HG03039 (cell line): ENCODE data around the gene SUCLG1.
A peak's percentile ranks its signal among the peaks of the same experiment; 100 is the strongest.

Experiments used
- ATAC-seq: cut with Tn5 transposase; IDR thresholded peaks from one replicate; pipeline ENCODE4 v1.9.1; 2021; ENCODE audit warnings: mild to moderate bottlenecking, moderate library complexity; ENCODE audit not compliant: unreplicated experiment

The SUCLG1 gene

GRCh38 chr2:84467389-84467788 lies 8.3 kb upstream of the SUCLG1 start:
- no peak for ATAC-seq

- ATAC-seq, result no peak
Measured at GRCh38 chr2:84461310-84461709, 2.2 kb upstream of the SUCLG1 start.

GRCh38 chr2:84460670-84461069 lies 1.6 kb upstream of the SUCLG1 start:
- ATAC-seq, result no peak

- ATAC-seq, result no peak
Measured at GRCh38 chr2:84459944-84460429, 907 bp upstream of the SUCLG1 start.

- peak; percentile 21 for ATAC-seq
Measured at GRCh38 chr2:84458551-84459017, 496 bp downstream of the SUCLG1 start.

GRCh38 chr2:84457686-84458085 lies 1.4 kb downstream of the SUCLG1 start:
- ATAC-seq, result no peak

GRCh38 chr2:84456156-84456555 lies 2.9 kb downstream of the SUCLG1 start:
- ATAC-seq, result no peak

GRCh38 chr2:84454581-84454980 lies 4.5 kb downstream of the SUCLG1 start:
- no peak for ATAC-seq

GRCh38 chr2:84452624-84453023 lies 6.5 kb downstream of the SUCLG1 start:
- no peak for ATAC-seq

- ATAC-seq, result no peak
Measured at GRCh38 chr2:84451579-84451978, 7.5 kb downstream of the SUCLG1 start.

- ATAC-seq, result no peak
Measured at GRCh38 chr2:84450288-84451227, 8.5 kb downstream of the SUCLG1 start.

- ATAC-seq, result no peak
Measured at GRCh38 chr2:84449711-84450110, 9.4 kb downstream of the SUCLG1 start.

- no peak for ATAC-seq
Measured at GRCh38 chr2:84449055-84449454, 10.0 kb downstream of the SUCLG1 start.

GRCh38 chr2:84443477-84443876 lies 15.6 kb downstream of the SUCLG1 start:
- ATAC-seq, result no peak

GRCh38 chr2:84442888-84443287 lies 16.2 kb downstream of the SUCLG1 start:
- no peak for ATAC-seq

GRCh38 chr2:84441505-84441904 lies 17.6 kb downstream of the SUCLG1 start:
- ATAC-seq, result no peak

GRCh38 chr2:84441036-84441435 lies 18.0 kb downstream of the SUCLG1 start:
- no peak for ATAC-seq

- no peak for ATAC-seq
Measured at GRCh38 chr2:84435345-84436025, 23.6 kb downstream of the SUCLG1 start.

- ATAC-seq, result no peak
Measured at GRCh38 chr2:84429328-84429727, 29.8 kb downstream of the SUCLG1 start.

- ATAC-seq, result peak; percentile 53
Measured at GRCh38 chr2:84427235-84428138, 31.6 kb downstream of the SUCLG1 start.

- ATAC-seq, result no peak
Measured at GRCh38 chr2:84425310-84425709, 33.8 kb downstream of the SUCLG1 start.
